GM12878 (cell line): ENCODE results near the gene LIMD2. TPM values are rescaled to one million over a fixed set of nuclear protein-coding genes. Genes with fewer than 3 reads are reported as not detected.

ENCODE experiments used
- ATAC-seq: fragments of 200-7000 bp; cut with Tn5 transposase; 3 replicates; pipeline ENCODE4 v1.9.1; 2020; ENCODE audit warnings: mild to moderate bottlenecking, moderate library complexity
- BruUV-seq: library from RNA; stranded (reverse); fragments of 400-500 nt; replicated peaks from 2 replicates; lab custom pipeline; 2021; lab: Mats Ljungman, UMichigan
- CTCF ChIA-PET: fragments of 300-600 bp; sonication (Branson Sonifier 250); formaldehyde crosslinking; extraction: SDS; loops from one replicate; lab custom pipeline; 2021; ENCODE audit warnings: inconsistent platforms; lab: Yijun Ruan, JAX
- POLR2A ChIA-PET: fragments of 350-600 bp; formaldehyde crosslinking; extraction: SDS; loops from one replicate; lab custom pipeline; 2021; ENCODE audit warnings: inconsistent platforms; lab: Charles Lee
- RAD21 ChIA-PET: fragments of 300-600 bp; sonication (Branson Sonifier 250); formaldehyde crosslinking; loops from one replicate; lab custom pipeline; 2023; ENCODE audit warnings: antibody characterized with exemption; ENCODE audit not compliant: unreplicated experiment; lab: Charles Lee
- SMC1A ChIA-PET: fragments of 300-600 bp; sonication (Branson Sonifier 250); formaldehyde crosslinking; loops from one replicate; lab custom pipeline; 2023; ENCODE audit not compliant: unreplicated experiment, uncharacterized antibody; lab: Charles Lee
- DNase-seq: peaks from one replicate; pipeline ENCODE4 v3.0.0-alpha.2; 2011; ENCODE audit warnings: low read depth, low spot score
- FAIRE-seq: peaks from 3 replicates; lab custom pipeline; 2011; peaks lifted over from hg19 to GRCh38; lab: Jason Lieb, UNC
- H2AFZ ChIP-seq: 2 replicates; pipeline ENCODE4 v1.6.0; 2011; ENCODE audit warnings: low read depth, low read length, control low read depth; ENCODE audit not compliant: control insufficient read depth
- H3K27ac ChIP-seq: 2 replicates; pipeline ENCODE4 v1.5.1; 2011; ENCODE audit warnings: control low read depth; ENCODE audit not compliant: control insufficient read depth, insufficient read depth
- H3K27me3 ChIP-seq, 2 experiments: replicated peaks in 1 of 2; 2 replicates each; pipeline versions ENCODE4 v1.6.0 to v1.6.1; 2011; ENCODE audit warnings: low read length in 1 of 2; ENCODE audit not compliant: control insufficient read depth in 2 of 2, insufficient read depth in 2 of 2
- H3K36me3 ChIP-seq, 2 experiments: 2 replicates each; pipeline ENCODE4 v1.5.1; 2011; ENCODE audit warnings: low read length in 1 of 2; ENCODE audit not compliant: control insufficient read depth in 2 of 2, insufficient read depth in 2 of 2
- H3K4me1 ChIP-seq: 2 replicates; pipeline ENCODE4 v1.6.1; 2011; ENCODE audit warnings: mild to moderate bottlenecking, low read length, moderate library complexity, mixed read lengths; ENCODE audit not compliant: control insufficient read depth, insufficient read depth
- H3K4me2 ChIP-seq: 2 replicates; pipeline ENCODE4 v1.6.0; 2011; ENCODE audit warnings: control low read depth; ENCODE audit not compliant: control insufficient read depth, insufficient read depth
- H3K4me3 ChIP-seq: fragments of 200-600 bp; sonication (generic); 2 replicates; pipeline ENCODE4 v1.5.1; 2016
- H3K79me2 ChIP-seq: 2 replicates; pipeline ENCODE4 v1.6.0; 2011; ENCODE audit warnings: low read length; ENCODE audit not compliant: control insufficient read depth, insufficient read depth
- H3K9ac ChIP-seq: 2 replicates; pipeline ENCODE4 v1.8.0; 2011; ENCODE audit warnings: low read length, control low read depth, mixed read lengths; ENCODE audit not compliant: control insufficient read depth, insufficient read depth
- H3K9me3 ChIP-seq: replicated peaks from 3 replicates; pipeline ENCODE4 v1.5.1; 2011; ENCODE audit warnings: mild to moderate bottlenecking, low read length; ENCODE audit not compliant: control insufficient read depth, insufficient read depth
- H4K20me1 ChIP-seq: 2 replicates; pipeline ENCODE4 v1.6.0; 2011; ENCODE audit not compliant: control insufficient read depth, insufficient read depth
- CEBPZ ChIP-seq: fragments of 150-350 bp; IDR thresholded peaks from 2 replicates; pipeline ENCODE4 v1.6.1; 2016; ENCODE audit warnings: low read depth, low read length
- KLF5 ChIP-seq: fragments of 450-650 bp; IDR thresholded peaks from 2 replicates; pipeline ENCODE4 v1.6.1; 2014; ENCODE audit warnings: mild to moderate bottlenecking; ENCODE audit not compliant: partially characterized antibody
- NR2F1 ChIP-seq: fragments of 450-650 bp; conservative IDR thresholded peaks from 2 replicates; pipeline ENCODE4 v1.6.1; 2017; ENCODE audit warnings: mild to moderate bottlenecking
- SMARCA5 ChIP-seq: fragments of 450-650 bp; IDR thresholded peaks from 2 replicates; pipeline ENCODE4 v1.6.1; 2017; ENCODE audit warnings: mild to moderate bottlenecking
- SMC3 ChIP-seq: IDR thresholded peaks from 2 replicates; pipeline ENCODE4 v1.6.1; 2011; ENCODE audit warnings: low read length, improper control_type of control experiment, borderline replicate concordance
- SREBF2 ChIP-seq: IDR thresholded peaks from 2 replicates; pipeline ENCODE4 v1.6.1; 2012; ENCODE audit warnings: mild to moderate bottlenecking, low read length
- SRF ChIP-seq, 2 experiments: IDR thresholded peaks; 2 replicates each; pipeline ENCODE4 v1.6.1; 2011; ENCODE audit warnings: low read depth in 2 of 2, low read length in 2 of 2, mild to moderate bottlenecking in 1 of 2, moderate library complexity in 1 of 2
- TCF3 ChIP-seq: IDR thresholded peaks from 2 replicates; pipeline ENCODE4 v1.6.1; 2012; ENCODE audit warnings: low read depth, mild to moderate bottlenecking, low read length, borderline replicate concordance; ENCODE audit not compliant: insufficient read depth
- WRNIP1 ChIP-seq: IDR thresholded peaks from 2 replicates; pipeline ENCODE4 v1.6.1; 2011; ENCODE audit warnings: low read depth, low read length, improper control_type of control experiment, borderline replicate concordance
- WGBS: methylation state at CpG from one replicate; pipeline ENCODE4 v1.1.6; 2016; ENCODE audit warnings: low lambda C conversion rate; ENCODE audit not compliant: insufficient replicate concordance, insufficient coverage; ENCODE audit errors: missing lambda C conversion rate; 5-methylcytosine and 5-hydroxymethylcytosine counted together
- in situ Hi-C: fragments of 300-500 bp; cut with MboI; formaldehyde crosslinking; loops from 9 replicates; pipeline ENCODE4 v1.14.3; 2018; ENCODE audit warnings: mixed read lengths
- intact Hi-C: fragments of 100-400 bp; cut with micrococcal nuclease; formaldehyde crosslinking; loops from one replicate; pipeline ENCODE4 v1.14.2; 2022; ENCODE audit not compliant: unreplicated experiment
- polyA plus RNA-seq, 11 experiments: library from polyadenylated mRNA; depleted of rRNA in 4 of 11; unstranded in 6 of 11; stranded (reverse) in 5 of 11; fragments of >200 nt; fragmentation: Nextera tagmentation in 4 of 11; fragmentation: Illumina TruSeq in 1 of 11; extraction: Ambion mirVana in 4 of 11; extraction: Trizol in 1 of 11; gene quantifications; 1 replicate in 1 of 11; 2 replicates in 10 of 11; pipeline versions ENCODE4 v1.2.1 to v1.2.3, GENCODE V29; 2011 to 2016; ENCODE audit warnings: inconsistent platforms in 2 of 11, missing spikeins in 2 of 11, low read depth in 1 of 11
- total RNA-seq, 4 experiments: library from RNA; depleted of rRNA in 3 of 4; stranded (reverse); fragments of >200 nt in 3 of 4; fragmentation: Illumina TruSeq in 1 of 4; extraction: Trizol in 1 of 4; gene quantifications; 2 replicates each; pipeline versions ENCODE4 v1.2.1 to v1.2.3, GENCODE V29; 2013 to 2021

LIMD2 gene
- total and polyA plus RNA-seq, 10 of the 15 experiments (the other 5 are each of a cell fraction or from before 2014, with no cell fraction given) = 1.1 to 339 (median 181) TPM

- in situ Hi-C loops (no loop called here), intact Hi-C loops (no loop called here)
- no peak overlapping the region for H3K4me2 ChIP-seq
- H3K79me2 ChIP-seq = no peaks in the 10 kb centered on the region
- DNase-seq (no peak), FAIRE-seq (no peak), ATAC-seq (no peak)
- ChIA-PET SMC1A (interaction anchor here (1.3 to 1.5 kb wide), 2 partner anchors 16 to 55 kb away, joined by 4 to 5 read pairs; no protein-coding TSS in a partner anchor), RAD21 (interaction anchor here (0.5 kb wide), 1 partner anchor 21 kb away, joined by 3 read pairs; no protein-coding TSS in a partner anchor), POLR2A (interaction anchor here (0.5 to 2.1 kb wide), 3 partner anchors 9 to 159 kb away, joined by 3 to 5 read pairs (median 3); no protein-coding TSS in a partner anchor), CTCF (interaction anchor here (0.6 to 0.7 kb wide), 2 partner anchors 65 to 168 kb away, joined by 3 read pairs; no protein-coding TSS in a partner anchor)
- no peaks in the 10 kb centered on the region for H3K27me3 ChIP-seq
- BruUV-seq = no TSS peak
- 91% methylated on average over 8 of the region's 8 CpGs for WGBS
- no peak overlapping the region for H3K27ac ChIP-seq
- no peaks in the 10 kb centered on the region for H3K4me1 ChIP-seq
- no peaks in the 10 kb centered on the region for H4K20me1 ChIP-seq
- TF ChIP-seq SREBF2 (no peak), SMC3 (no peak), CEBPZ (no peak), NR2F1 (no peak), KLF5 (no peak), SRF (IDR thresholded peaks at IDR 0.05; ENCODE audit: low read depth in 2 of 2, low read length in 2 of 2) (no peak), WRNIP1 (no peak), SMARCA5 (no peak), TCF3 (no peak)
- TF ChIP-seq, all 136 proteins: peak for 0
- Histone ChIP-seq H3K9ac (no peak overlapping the region), H3K9me3 (no peaks in the 10 kb centered on the region), H3K36me3 (peaks cover 2 to 12% of the 10 kb centered on the region in 2 experiments), H2AFZ (no peak overlapping the region), H3K4me3 (no peak overlapping the region)
Observed at GRCh38 chr17:63681530-63681929, 18.4 kb downstream of the LIMD2 start.
